IPS-18c (cell line): ENCODE results near the gene PAX5.
"Not testable (repeated sequence)": the region's sequence is repeated elsewhere in the genome, so short reads cannot be mapped to it uniquely, and the experiment has no call there.

Source experiments
- H3K4me3 ChIP-seq: 2 replicates; pipeline ENCODE4 v1.7.0; 2013; ENCODE audit warnings: low read depth, mild to moderate bottlenecking, low read length, moderate library complexity; ENCODE audit not compliant: insufficient read depth
- H3K9me3 ChIP-seq: one replicate; pipeline ENCODE4 v1.6.1; 2013; ENCODE audit warnings: mild to moderate bottlenecking, low read length, moderate library complexity; ENCODE audit not compliant: control insufficient read depth, insufficient read depth

The PAX5 gene

DNA sequence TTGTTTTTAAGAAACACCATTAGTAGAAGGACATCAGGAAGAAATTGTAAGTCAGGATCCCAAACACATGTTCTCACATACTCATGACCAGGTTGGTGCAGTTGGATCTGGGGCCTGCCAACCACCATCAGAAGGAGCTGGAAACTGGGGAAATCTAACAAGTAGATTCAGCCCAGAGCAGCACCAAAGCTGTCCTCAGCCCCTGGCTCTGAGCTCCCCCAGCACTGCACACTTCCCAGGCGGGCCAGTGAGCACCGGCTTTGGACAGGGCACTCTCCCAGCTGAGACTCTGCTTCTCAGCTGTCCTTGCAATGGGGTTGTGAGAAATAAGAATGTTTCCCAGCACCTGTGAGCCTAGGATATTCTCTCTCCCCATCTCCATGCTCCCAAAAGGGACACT lies 162.5 kb downstream of the PAX5 start:
- H3K4me3 ChIP-seq, result no peak overlapping the region
- H3K9me3 ChIP-seq, result peaks cover 4% of the 10 kb centered on the region

DNA sequence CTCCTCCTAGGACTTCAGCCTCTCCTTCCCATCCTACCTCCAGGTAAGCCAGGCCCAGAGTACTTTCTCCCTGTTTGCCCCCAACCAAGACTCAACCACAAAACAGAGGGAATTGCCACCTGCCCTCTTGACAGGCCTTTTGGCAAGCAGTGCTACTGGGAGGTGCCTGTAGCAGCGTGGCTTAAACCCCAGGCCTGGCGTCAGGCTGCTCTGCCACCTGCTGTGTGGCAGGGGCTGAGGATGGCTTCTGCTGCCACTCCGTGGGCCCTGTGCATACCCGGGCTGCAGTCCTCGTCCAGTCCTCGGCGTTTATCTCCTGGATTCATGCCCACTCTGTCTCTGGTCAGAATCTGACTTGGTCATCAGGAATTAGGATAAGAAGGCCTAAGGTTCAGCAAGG lies 163.1 kb downstream of the PAX5 start:
- Histone ChIP-seq H3K9me3 (peaks cover 4% of the 10 kb centered on the region), H3K4me3 (no peak overlapping the region)

DNA sequence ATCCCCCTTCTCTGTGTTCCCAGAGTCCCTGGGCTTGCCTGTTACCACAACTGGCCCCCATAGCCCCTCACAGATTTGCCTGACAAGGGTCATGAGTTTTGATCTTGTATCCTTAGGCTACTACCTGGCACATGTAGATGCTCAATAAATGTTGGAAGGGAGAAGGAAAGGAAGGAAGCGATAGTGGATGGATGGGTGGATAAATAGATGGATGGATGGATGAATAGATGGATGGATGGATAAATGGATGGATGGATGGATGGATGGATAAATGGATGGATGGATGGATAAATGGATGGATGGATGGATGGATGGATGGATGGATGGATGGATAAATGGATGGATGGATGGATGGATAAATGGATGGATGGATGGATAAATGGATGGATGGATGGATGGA lies 164.5 kb downstream of the PAX5 start:
- not testable (repeated sequence) for H3K4me3 ChIP-seq, H3K9me3 ChIP-seq

DNA sequence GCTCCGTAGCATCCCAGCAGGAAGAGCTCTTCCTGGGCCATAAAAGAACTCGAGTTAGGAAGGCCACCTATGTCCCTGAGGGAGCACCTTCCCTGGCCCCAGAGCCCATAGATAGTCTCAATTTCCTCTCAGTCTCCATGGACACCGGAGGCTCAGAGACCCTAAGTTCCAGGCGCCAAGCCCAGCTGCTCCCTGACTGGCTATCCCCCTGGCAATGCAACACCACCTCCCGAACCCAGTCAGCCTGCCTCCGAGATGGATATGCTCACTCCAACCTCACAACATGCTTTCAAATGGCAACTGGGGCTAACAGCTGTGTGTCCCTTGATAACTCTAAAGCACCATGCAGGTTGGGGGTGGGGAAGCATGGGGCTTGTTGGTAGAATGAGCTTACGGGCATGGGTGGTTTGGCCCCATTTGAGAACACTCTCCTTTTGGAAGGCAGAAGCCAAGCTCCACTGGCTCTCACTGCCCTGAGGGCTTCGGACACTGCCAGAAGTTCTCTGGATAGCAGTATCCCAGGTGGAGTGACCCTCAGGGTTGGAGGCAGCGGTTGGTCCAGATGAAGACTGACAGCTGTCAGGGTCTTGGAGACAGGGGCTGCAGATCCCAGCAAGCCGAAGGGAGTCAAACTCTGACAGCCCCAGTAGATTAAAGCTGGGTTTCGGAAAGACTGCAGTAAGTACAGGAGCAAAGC lies 165.3 kb downstream of the PAX5 start:
- Histone ChIP-seq H3K9me3 (peaks cover 2% of the 10 kb centered on the region), H3K4me3 (no peak overlapping the region)

DNA sequence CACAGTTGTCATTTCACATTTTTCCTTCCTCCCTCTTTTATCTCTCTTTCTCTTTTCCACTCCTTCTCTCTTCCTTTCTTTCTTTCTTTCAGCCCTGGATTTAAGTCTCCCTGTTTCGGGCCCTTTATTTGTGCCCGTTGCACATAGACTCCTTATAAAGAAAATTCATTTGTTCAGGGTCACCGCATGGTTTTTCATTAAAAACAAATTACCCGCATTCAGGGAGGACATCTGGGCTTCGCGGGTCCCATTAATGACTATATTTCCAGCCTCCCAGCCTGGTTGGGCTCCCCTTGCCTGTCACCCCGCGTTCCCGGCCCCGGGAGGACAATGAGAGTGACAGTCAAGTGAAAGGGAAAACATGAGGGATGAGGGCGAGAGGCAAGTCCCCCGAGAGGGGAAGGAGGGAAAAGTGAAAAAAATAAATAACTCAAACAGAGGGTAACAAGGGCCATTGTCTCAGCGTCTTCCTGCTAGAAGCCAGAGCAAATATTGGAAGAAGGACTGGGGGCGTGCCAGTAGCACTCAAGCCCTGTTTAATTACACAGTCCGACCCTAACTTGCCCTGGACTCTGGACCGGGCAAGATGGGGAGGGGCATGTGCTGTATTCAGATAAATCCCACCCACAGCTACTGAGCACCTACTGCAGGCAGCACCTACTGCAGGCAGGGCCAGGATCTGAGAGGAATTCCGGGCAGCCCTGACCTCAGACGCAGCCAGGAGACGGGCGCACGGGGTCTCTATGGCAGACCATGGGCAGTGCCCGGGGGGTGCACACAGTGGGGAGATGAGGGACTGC lies 166.2 kb downstream of the PAX5 start:
- no peak overlapping the region for H3K4me3 ChIP-seq
- peaks cover 2% of the 10 kb centered on the region for H3K9me3 ChIP-seq

DNA sequence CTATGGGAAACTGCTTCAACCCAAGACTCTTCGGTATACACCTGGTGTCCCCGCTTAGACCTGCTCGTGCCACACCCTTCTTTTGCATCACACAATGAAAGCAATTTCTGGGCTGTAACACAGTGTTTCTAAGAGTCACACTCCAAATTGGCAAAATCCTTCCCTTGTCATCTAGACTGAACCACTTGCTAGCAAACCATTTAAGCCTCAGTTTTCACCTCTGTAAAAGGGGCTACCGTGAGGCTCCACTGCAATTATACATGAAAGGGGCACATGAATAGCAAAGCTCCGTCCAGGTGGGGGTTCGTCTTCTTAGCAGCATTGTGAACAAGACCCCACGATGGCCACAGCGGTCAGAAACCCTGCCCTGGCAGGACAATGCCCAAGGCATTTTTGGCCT lies 166.8 kb downstream of the PAX5 start:
- no peak overlapping the region for H3K4me3 ChIP-seq
- H3K9me3 ChIP-seq, result peaks cover 2% of the 10 kb centered on the region

DNA sequence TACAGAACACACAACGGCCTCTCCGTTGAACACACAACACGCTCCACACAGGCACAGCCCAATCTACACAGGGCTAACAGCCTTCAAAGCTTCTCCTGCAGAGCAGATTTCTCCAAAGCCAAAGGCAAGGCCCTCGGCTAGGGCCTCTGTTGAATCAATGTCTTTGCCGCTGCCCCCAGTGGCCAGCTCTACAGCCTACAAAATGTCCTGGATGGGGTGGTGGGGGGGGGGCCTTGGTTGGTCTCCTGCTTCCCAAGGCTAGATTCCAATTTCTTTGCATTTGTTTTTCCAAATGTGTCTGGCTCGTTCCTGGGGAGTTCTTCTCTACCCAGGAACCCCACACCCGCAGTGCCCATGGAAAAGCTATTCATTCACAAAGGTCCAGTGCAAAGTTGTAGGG lies 167.2 kb downstream of the PAX5 start:
- peaks cover 2% of the 10 kb centered on the region for H3K9me3 ChIP-seq
- no peak overlapping the region for H3K4me3 ChIP-seq

DNA sequence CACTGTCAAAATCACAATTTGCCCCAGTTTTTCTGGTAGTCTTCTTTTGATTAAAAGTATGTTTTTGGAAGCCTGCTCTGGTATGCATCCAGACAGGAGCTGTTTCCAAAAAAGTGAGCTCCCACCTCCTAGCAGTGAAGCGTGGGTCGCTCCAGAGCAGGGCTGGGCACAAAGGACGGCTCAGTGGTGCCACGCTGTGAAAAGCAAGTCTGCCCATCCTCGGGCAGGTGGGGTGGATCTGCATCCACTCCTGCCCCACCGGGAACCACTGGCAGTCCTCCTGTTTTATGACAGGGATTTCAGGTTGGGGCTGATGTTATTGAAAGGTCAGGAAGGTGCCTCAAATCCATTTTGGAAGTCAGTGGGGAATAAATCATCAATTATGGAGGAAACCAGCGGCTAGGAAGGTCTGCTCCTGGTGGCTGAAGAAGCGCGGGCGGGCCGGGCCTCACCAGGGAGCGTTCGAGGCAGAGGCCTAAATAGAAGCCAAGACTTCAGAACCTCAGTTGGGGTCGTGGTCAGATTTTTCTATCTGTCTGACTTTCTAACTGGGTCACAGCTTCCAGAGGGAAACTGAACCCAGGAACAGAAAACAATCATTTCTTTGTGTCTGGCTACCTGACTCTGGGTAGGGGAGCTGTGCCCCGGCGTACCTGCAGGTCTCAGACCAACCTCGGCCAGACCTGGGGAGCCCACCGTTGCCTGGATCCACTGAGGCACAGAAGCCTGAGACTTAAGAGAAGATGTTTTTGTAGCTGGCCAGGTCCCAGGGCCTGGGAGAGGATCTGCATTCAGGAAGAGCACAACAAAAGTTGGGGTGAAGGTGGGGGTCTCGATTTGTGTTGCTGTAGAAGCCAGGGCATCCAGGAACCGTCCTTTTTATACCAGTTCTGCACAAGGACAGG lies 168.1 kb downstream of the PAX5 start:
- no peak overlapping the region for H3K4me3 ChIP-seq

DNA sequence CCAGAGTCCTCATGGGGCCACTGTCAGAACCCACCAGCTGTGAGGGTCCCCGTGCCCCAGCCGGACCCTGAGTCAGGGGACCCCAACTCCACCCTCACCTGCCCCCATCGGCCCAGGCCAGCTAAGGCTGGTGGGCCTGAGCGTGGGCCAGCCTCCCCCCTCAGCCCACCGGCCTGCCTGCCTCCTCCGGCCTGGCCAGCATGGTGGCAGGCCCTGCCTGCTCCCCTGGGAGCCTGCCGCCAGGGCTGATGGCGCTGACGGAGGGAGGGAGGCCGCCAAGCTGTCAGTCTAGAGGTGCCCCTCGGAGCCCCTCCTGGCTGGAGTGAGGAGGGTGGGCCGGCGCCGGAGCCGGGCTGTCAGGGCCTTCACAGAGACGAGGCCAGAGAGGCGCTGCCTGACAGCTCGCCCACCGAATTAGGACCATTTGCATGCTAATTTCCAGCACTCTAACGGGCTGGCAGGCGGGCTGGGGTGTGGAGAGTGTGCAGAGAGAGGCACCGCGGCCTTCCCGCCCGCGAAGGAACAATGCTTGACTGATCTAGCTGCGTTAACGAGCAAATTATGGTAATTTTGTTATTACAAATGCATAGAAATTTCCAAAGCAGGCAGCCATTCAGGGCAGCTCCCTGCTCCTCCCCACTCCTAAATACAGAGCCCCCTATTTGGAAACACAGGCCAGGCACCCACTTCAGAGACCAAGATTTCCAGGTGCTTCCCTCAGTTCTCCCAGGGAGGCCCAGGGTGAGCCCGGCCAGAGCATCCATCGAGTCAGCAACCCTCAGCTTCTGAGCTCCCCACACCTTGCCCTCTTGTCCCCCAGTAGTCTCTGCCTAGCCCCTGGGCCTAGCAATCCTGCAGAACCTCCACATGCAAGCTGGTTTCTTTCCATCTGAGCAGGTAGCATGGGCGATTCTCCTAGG lies 169.3 kb downstream of the PAX5 start:
- H3K9me3 ChIP-seq, result no peaks in the 10 kb centered on the region
- H3K4me3 ChIP-seq, result no peak overlapping the region

More for the DNA sequence above, 168.1 kb downstream of the PAX5 start:
- H3K9me3 ChIP-seq, result no peaks in the 10 kb centered on the region

DNA sequence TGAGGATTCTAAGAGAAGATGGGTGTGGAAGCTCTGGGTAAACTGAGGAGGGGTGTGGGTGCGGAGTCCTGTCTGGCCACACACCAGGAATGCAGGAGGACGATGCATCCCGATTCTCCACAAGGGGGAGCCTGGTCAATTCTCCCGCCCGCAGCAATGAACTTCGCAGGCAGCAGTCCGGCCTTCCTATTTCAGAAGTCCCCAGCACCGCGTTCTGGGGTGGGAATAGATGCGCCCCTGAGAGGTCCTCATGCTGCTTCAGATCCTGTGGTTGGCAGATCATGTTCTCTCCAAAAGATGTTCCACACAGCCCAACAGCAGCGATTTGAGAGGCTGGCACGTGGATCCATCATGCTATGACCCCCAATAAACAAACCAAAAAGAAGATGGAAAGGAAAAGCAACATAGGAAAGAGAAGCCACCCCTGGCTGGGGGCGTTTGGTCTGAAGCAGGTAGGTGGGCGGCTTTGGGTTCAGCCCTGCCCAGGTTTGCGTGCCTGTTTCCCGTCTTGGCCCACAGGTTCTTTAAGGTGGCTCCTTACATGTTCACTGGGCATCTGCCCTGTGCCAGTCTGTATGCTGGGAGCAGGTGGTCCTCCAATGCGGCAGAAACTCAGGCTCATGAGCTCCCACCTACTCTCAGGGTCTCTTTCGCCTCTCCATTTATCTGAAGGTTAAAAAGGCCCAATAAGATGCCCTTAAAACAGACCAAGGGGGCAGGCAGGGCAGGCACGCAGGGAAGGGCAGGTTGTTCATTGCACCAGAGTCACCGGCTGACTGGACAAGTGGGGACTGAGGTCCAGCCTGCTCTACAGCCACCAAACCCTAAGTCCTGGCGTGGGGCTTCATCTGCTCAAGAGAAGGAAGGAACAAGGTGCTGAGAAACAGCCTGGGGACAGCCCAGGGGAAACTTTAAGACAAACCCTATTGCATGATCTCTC lies 171.6 kb downstream of the PAX5 start:
- no peak overlapping the region for H3K4me3 ChIP-seq

DNA sequence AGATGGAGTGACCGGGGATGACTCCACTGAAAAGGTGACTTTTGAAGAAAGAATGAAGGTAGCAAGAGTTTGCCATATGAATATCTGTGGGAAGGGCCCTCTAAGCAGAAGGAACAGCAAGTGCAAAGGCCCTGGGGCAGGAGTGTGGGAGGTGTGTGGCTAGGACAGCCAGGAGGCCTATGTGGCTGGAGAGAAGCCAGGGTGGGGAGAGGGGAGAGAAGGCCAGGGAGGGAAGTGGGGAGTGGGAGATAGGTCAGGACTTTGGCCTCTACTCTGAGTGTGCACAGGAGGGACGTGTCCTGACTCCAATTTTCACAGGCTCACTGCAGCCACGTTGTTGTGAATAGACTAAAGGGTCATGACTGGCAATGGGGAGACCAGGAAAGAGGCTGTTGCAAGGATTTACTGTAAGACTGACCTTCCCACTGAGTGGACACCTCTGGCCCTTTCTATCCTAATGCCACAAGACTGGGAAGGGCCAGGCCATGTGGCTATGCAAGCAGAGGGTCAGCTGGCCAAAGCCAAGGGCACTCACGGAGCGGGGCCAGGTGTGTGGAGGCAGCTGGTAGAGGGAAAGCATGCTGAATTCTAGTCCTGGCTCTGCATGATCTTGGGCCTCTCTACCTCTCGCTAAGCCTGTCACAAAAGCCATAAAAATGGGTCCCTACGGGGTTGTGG lies 172.4 kb downstream of the PAX5 start:
- Histone ChIP-seq H3K4me3 (no peak overlapping the region), H3K9me3 (no peaks in the 10 kb centered on the region)

More for the DNA sequence above, 171.6 kb downstream of the PAX5 start:
- H3K9me3 ChIP-seq, result no peaks in the 10 kb centered on the region

DNA sequence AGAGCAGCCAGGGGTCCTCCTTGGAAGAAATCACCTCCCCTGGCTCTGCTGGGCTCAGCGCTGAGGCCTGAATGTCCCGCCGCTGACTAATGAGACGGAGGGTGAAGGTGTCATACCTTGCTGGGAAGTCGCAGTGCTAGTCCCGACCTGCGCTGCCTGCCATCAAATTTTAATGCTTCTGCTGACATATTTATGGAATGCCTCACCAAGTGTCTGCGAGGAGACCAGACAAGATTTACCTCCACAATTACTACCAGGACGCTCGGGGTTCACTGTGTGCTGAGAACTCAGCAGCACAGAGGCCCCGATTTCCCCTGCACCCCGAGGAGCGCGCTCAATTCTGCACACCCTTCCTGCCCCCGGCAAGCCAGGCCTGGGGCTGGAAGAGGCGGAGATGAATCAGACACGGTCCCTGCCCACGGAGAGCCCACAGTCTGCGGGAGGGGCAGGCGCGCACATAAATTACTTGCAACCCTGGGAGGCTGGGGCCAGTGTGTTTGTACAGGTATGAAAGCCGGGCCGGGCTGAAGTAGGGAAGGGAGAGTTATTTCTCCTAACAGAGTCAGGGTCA lies 175.2 kb downstream of the PAX5 start:
- Histone ChIP-seq H3K9me3 (no peaks in the 10 kb centered on the region), H3K4me3 (no peak overlapping the region)

DNA sequence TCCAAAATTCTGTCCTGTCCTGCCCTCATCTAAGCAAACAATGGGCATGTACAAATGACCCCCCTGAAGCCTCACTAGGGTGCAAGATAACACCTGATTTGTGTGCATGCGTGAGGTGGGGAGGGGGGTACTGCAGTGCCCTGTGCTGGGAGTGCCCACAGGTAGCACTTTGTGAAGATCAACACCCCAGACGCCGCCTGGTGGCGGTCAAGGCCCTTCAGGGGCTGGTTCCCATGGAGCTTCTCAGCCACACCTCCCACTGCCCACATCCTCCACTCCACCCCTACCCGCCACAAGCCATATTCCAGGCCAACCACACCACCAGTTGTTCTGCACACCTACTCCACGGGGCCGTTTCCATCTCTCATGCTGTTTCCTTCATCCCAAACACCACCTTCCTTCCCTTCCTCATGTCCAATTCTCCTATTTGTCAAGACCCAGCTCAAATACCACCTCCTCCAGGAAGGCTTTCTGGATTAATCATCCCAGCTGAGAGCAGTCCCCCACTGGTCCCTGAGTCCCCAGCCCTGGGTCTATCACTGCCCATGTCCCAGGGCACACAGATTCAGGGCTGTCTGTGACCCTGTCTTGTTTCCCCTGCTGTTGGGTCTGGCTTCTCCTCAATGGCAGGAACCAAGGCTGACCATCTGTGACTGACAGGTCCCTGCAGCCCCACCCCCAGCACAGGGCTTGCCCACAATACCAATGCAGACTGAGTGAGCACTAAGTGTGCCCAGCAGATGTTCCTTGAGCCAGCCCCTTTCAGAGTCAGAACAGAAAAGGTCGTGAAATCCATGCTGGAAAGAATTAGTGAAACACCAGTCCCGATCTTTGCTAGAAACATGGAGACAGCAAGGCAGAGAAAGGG lies 178.4 kb downstream of the PAX5 start:
- no peaks in the 10 kb centered on the region for H3K9me3 ChIP-seq
- no peak overlapping the region for H3K4me3 ChIP-seq

DNA sequence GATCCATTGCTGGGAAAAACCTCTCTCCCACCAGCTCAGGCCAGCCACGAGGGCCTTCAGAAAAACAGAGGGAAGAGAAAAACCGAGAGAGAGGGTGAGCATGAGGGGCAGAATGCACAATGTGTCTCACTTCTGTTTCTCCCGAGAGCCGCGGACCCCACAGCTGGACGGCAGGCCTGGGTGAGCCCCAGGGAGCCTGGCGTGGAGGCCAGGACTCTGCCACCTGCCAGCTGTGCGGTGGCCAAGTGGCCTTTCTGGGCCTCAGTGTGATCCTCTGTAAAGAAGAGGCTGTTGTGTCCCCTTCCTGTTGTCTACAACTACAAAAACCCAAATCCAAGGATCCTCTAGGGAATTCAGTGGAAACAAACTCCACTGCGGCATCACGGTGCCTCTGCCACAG lies 179.3 kb downstream of the PAX5 start:
- Histone ChIP-seq H3K4me3 (no peak overlapping the region), H3K9me3 (no peaks in the 10 kb centered on the region)
